ENCODE measurements around the gene SESTD1.

Gene SESTD1

DNA sequence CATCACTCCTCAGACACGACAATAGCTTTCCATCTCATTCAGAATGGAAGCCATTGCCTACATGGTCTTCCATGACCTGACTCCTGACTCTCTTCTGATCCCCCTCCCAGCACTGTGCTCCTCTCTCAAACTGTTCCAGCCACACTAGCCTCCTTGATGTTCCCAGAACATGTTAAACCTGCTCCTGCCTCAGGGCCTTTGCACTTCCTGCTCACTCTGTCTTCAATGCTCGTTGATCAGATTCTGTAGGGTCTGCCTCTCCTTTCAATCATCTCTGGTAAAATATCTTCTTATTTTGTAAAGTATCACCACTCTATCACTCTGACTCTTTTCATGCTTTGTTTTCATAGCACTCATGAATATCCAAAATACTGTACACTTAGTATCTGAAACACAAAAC lies 84.9 kb downstream of the SESTD1 start:
- no peak for DNase-seq

DNA sequence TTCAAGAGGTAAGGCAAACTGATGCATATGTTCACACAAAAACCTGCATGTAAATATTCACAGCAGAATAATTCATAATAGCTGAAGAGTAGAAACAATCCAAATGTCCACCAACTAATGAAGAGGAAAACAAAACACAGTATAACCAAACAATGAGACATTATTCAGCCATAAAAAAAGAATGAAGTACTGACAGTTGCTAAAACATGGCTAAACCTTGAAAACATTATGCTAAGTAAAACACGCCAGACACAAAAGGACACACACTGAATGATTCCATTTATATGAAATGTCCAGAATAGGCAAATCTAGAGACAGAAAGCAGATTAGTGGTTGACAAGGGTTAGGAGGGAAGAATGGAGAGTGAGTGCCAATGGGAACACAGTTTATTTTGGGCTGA lies 86.9 kb downstream of the SESTD1 start:
- DNase-seq = no peak

DNA sequence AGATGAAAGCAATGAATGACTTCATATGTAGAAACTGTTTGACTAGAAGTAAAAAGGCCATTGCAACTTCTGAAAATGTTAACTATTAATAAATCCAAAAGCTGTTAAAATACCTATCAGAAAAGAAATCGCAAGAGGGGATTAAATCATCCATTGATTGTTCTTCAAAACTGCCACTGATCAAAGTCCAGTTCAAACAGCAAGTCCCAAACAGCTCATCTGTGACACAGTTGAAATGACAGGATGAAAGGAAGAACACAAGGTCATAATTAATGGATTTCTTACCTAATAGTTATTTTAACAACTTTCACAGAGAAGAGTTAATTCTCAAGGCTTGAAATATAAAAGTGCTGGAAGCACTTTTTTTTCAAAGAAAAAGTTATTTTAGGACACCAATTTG lies 90.4 kb downstream of the SESTD1 start:
- no peak for DNase-seq

DNA sequence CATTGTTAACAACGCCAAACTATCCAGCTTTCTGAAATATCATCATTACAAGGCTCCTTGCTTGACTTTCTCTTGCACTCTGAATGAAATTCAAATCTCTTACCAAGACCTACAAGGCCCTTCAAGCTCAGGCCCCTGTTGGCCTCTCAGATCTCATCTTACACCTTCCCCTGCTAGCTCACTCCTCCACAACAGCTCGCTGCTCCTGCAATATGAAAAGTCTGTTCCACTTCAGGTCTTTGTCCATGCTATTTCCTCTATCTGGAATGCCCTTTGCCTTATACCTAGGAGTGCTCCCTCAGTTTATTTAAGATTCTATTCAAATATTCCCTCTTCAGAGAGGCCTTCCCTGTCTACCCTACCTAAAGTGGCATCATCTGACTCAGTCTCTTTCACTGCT lies 91.7 kb downstream of the SESTD1 start:
- no peak for DNase-seq

DNA sequence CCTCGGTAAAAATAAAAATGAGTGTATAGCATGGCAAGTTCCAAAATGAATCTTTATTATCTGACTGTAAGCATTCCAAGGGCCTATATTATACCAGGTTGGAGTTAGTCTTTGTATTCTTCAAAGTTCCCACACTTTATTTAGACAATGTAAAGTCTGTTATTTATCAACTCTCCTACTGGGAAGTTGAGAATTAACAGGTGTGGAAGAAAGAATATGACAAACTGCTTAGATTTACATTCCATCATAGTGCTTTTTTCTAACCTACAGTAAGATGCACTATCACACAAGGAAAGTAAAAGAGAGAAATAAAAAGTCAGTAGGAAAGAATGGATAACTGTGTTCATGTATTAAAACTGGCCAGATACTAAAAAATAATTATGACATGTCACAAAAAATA lies 93.3 kb downstream of the SESTD1 start:
- no peak for DNase-seq

DNA sequence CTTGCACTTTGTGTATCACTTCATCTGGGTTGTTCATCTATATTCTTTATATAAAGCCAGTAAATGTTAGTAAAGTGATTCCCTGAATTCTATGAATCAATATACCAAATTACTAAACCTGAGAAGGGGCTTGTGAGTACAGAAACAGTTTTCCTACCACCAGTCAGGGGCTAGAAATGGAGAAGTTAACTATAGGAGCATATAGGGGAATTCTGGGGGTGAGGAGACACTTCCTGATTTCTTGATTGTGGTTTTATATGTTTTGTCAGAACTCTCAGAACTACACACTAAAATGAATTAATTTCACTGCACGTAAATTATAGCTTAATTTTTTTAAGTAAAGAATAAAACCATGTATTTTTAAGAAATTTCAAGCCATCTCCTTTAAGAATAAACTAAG lies 93.7 kb downstream of the SESTD1 start:
- DNase-seq = no peak

DNA sequence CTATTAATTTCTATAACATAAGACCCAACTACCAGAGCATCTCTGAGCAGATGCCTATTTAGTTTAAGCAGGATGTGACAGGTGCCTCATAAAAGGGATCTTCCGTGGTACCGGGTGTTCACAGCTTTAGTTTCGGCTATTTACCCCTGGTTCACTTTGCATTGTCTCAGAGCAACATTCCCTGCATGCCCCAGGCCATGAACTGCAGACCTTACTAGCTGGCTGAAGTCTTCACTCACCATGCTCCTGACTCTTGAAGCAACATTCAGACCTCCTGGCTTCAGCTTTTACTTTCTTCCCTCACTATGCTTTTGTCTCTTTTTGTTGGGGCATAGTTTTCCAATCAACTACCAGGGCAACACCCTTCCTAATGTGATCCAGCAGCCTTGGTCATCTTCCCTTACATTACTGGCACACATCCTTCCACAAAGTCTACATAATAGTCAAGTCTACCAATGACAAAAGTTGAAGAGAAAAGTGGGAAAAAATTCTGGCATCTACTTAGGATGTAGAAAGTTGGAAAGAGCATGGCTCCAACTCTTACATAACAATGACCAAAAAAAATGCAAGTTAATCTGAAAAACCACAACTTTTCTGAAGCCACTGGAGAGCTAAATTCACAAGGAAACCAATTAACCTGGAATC lies 99.2 kb downstream of the SESTD1 start:
- no peak for DNase-seq

DNA sequence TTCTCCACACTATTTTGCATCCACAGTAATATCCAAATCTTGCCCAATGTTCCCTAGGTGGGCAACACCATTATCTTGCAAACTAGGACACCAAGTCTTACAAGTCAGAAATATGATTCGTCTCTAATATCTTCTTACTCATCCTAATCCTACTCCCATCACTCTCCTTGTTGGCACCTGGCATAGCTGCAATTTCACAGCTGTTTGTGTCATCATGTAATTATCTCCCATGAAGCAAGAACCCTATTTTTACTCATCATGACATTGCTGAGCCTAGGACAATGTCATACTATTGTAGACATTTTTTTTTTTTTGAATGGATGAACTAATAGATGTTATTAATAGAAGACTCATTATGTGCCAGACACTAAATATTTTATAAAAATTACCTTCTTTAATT lies 123.4 kb downstream of the SESTD1 start:
- DNase-seq = no peak

DNA sequence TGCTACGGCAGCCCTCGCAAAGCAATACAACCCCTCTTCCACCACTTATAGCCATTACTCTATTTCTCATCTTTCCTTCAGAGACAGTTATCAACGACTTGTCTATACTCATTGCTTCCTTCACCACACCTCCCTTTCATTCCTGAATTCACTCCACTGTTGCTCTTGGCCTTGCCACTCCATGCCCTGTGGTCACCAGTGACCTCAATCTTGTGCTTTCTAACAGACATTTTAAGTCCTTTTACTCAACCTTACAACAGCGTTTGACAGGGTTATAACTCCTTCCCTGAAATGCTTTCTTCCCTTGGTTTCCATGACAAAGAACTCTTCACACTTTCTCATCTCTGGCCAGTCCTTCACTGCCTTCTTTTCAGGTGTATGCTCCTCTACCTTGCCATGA lies 124.1 kb downstream of the SESTD1 start:
- DNase-seq = no peak

DNA sequence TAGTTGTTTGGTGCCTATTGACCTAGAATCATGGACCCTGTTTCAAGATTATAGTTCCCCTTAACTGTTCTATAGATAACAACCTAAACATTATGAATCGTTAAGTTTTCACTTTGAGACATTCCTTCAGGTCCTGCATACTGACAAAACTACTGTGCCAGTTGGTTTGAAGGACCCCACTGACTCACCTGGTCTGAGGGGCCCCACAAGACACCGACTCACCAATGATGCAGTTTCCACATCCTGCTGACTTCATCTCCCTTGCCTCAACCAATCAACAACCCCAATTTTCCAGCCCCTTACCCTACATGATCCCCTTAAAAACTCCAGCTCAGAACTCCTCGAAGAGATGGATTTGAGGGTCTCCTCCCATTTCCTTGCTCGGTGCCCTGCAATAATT lies 125.1 kb downstream of the SESTD1 start:
- no peak for DNase-seq

DNA sequence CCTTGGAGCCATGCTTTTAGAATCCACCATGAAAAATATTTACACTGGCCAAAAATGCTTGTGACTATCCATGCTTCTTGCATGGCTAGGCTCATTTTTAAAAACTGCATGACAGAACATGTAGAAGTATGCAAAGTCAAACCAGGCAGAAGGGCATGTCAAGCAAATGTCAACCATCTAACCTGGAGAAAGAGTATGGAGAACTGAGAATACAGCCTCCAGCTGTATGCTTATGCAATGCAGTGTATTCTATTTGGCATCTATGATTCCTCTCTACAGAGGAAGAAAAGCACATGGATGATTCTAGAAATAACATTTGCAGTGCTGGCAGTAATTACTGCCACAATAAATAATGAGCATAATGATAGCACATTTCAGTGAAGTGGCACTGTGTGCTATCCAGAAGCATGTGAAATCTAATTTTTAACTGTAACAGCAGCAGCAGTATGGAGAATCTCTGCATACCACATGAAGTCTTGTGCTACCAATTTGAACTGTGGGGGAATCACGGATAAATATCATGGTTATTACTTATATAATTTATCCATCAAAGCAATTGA lies 127.4 kb downstream of the SESTD1 start:
- no peak for DNase-seq

DNA sequence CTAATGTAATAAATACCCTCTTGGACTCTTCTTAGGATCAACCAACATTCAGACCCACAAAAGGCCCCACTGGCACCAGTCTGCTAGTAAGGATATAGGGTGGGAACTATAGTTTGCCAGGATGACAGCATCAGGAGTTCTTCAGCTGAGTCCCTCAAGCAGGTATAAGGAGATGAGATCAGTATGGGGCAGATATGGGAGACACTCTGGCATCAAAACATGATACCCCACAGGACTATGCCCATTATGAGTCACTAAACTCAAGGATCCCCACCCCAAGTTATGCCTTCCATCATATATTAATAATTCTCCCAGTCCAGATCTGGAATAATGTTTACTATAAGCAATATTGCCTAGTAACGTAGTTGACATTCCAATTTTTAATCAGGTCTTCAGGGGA lies 131.6 kb downstream of the SESTD1 start:
- DNase-seq = no peak

DNA sequence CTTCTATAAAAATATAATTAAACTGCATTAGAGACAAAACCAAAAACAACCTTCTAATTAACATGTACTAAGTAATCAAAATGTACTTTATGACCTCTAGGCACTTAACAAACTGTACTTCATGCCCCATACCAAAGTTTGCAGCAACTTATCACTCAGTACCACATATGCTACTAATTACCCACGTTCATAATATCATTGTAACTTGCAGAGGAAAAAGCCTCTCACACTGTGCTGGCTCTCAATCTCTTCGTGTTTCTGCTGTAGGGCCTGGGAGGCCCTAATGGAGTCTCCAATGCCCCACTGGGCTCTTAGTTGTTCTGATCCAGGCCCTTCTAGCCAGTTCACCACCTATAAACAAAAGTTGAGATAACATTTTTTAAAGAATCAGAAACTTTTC lies 132.6 kb downstream of the SESTD1 start:
- DNase-seq = no peak

DNA sequence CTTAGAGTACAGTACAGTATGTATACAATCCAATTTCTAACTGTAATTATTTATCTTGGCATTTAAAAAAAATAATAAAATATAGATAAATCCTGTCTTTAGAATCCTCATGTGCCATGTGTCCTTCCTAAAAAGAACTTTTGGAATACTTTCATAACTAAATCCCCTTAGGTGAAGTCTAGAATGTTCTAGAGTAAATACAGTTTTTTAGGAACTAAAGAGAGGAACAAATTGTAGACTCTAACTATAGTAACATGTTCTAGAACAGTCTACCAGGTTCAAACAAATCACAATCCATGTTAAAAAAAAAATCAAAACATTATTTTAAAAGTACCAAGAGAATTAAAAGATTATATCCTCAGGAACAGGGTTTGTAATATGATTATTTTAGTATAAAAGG lies 134.1 kb downstream of the SESTD1 start:
- no peak for DNase-seq

DNA sequence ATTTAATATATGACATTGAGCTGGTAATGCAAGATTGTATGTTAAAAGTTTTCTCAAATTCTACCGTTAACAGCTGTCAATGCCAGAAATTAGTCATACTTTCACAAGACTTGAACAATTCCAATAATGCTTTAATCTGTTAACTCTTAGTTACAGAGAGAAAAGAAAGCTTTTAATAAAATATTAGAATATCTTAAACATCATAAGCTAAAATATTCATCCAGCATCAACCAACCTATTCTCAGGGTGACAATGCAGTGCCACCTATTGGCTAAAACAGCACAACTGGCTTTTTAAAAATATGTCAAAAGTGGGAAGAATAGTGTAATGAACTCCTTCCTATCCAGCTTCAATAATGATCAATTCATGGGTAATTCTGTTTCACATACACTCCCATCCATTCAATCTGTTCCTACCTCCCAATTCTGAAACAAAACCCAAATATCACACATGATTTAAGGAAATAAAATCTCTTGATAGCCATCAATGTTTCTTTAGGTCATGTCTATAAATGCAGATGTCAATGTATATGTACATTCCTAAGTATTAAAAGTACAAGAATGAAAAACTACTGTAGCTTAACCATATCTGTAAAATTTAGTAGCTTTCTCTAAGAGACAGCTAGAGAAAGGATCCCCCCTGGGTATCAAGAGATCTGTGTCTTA lies 134.9 kb downstream of the SESTD1 start:
- no peak for DNase-seq

DNA sequence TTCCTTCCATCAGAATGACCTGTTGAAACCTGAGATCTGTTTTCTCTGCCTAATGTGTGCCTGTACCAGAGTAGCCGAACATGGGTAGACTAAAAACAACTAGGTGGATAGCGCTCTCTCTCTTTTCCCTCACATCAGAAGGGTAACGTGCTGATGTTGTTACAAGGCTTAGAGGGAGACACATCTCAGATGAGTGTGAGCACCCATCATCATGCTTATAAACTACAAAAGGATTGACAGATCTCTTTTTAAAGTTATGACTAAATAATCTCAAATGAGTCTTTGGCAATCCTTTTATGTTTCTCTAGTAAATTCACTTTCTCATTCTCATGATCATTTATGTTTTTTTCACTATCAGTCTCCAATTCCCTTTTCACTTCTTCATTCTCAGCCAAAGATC lies 139.2 kb downstream of the SESTD1 start:
- DNase-seq = no peak

DNA sequence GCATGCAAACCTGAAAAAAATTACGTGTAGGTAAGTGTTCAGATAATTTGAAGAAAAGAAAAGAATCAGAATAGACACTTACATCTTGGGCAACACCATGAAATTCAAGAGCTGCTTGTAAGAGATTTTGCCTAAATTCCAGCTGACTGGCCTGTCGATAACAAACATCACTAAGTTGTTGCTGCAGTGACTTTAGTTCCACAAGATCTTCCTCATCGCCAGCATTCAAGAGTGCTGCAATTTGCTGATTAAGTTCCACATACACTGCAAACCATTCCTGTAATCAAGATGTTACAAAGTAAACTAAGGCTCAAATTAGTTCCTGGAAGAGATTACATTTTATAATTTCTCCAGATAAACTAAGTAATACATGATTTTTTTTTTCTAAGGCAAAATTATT lies 140.3 kb downstream of the SESTD1 start:
- DNase-seq = no peak

DNA sequence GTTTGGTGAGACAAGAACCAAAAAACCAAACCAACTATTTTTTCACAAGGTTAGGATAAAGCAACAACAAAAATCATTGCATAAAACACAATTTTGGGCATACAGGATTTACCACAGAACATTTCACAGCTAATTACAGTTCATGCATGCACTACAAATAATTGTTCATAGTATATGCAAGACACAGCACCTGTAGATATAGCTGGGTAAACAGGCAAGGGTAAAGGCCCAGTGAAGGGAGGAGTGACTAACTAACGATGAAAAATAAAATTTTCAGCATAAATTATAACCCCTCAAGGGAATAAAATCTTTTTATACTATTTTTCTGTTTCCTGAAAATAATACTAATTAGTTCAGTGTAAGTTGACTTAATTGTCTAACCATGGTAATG lies 141.4 kb downstream of the SESTD1 start:
- DNase-seq = no peak

DNA sequence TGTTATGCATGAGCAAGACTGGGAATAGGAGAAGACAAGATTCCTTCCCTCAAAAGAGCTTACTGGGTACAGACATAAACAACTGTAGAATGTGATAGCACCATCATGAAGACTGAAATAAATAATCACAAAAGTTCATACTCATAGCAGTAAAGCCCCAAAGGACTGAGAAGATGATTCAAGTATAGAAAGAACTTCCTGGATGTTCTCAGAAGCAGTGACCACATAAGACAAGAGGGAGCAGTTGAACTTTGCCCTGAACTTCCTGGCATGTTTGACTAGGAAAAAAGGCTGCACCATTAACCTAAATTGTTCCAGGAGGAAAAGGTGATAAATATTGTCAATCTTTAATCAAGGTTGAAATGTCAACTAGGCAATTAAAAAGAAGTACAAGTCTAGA lies 156.9 kb downstream of the SESTD1 start:
- no peak for DNase-seq

DNA sequence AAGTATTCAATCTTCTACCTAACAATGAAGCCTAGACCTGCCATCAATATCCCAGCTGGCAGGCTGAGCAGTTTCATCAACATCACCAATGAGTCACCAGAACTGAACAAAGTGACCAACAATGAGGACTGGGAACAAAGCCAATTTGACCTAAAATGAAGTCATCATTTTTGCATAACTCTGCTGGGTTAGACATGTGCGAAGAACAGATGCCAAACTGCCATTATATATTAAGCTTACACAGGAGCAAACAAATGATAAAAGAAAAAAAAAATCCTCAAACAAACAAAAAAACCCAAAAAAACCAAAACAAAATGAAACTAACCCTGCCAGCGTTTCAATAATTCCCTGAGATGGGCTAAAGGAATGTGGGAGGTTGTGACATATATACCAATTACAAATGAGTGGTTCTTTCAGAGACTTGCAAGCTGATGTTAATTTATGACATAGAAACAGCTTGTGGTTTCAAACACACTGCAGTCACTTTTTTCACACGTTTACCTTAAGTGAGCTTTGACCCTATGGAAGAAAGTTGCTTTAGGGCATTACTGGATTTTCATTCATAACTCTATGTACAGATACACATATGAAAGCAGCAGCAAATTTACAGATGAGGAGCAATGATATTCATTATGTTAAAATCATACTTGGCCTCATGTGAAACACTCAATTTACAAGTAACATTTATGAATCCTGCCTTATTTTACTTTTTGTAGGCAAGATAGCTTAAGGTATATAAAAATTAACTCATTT lies 157.8 kb downstream of the SESTD1 start:
- no peak for DNase-seq

DNA sequence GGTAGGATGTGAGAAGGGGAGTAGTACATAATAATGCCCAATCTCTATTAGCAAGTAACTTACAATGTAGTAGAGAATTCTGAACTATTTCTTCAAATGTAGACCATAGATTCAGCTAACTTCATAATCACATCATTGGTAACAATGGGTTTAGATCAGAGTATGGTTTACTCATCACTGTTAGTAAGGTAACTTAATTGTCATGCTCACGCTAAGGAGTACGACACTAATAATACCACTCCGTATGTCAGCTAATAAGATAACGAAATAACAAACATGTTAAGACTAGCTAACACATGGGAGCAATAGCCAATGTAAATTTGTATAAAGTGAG lies 158.3 kb downstream of the SESTD1 start:
- DNase-seq = no peak

DNA sequence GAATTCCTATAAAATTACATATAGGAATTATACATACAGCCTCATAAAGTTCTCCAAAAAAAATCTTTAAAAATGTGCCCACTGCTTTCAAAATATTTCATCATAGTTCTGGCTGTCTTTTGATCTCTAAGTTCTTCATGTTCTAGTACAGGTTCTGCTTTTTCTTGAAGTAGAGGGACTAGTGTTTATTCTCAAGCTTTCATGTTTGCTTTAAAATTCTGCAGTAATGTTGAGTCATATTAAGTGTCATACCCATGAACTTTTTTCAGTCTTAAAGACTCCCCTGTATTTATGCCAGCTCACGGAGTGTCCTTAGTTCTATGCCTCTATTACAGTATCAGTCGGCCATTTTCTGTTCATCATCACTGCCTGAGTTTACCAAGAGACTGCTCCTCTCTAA lies 159.9 kb downstream of the SESTD1 start:
- DNase-seq = no peak

DNA sequence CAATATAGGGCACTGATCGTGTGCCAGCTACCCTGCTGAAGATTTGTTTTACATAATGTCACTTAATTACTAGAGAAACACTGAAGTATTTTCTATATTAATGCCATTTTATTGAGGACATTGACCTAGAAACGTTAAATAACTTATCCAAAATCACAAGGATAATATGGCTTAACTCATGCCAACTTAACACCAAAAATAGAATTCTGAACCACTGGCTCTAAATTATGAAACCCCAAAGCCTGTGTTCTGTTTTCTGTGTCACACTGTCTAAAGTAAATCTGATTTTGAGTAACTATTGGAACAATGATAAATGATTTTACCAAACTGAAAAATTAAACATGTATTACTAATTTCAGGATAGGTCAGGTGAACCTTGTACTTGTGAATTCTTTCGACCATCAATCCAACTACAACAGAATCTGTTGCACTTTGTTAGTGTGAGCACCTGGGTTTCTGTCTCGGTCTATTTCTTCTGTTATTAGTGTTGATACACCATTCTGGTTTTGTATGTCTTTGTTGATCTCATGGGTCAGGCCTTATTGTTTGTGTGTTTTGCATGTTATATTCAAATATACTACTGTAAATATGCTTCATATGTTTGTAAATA lies 166.4 kb downstream of the SESTD1 start:
- no peak for DNase-seq

DNA sequence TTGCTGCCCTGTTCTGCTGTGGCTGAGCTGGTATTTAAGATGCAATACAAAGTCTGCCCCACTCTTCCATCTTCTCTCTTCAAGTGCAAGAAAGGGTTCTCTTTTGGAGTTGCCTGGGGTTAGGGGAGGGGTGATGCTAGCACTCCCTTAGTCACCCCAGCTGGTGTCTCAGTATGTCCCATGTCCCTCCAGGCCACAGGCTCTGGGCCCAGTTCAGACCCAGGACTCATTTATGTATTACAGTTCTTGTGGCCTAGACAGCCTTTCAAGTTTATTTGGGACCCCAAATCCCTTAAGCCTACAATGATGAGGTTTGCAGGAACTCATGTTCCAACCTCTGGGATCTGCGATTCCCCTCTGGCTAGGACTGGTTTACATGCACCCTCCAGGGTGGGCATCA lies 167.5 kb downstream of the SESTD1 start:
- DNase-seq = no peak

Measured in central memory CD4-positive, alpha-beta T cell (primary cell).